Fibroblast of mammary gland (primary cell): ENCODE measurements around the gene GRK6.

Experiments used
- DNase-seq: peaks from one replicate; pipeline ENCODE4 v3.0.0-alpha.2; 2010; ENCODE audit warnings: low read depth
- H3K4me3 ChIP-seq: 2 replicates; pipeline ENCODE4 v1.5.1; 2011; ENCODE audit warnings: low read depth, mild to moderate bottlenecking, low read length, moderate library complexity; ENCODE audit not compliant: control insufficient read depth
- TF ChIP-seq, protein P1 (sequence below): conservative IDR thresholded peaks from 2 replicates; pipeline ENCODE4 v1.5.1; 2011; ENCODE audit warnings: low read depth, low read length, inconsistent platforms; ENCODE audit not compliant: control insufficient read depth, insufficient read depth

Gene GRK6

DNA sequence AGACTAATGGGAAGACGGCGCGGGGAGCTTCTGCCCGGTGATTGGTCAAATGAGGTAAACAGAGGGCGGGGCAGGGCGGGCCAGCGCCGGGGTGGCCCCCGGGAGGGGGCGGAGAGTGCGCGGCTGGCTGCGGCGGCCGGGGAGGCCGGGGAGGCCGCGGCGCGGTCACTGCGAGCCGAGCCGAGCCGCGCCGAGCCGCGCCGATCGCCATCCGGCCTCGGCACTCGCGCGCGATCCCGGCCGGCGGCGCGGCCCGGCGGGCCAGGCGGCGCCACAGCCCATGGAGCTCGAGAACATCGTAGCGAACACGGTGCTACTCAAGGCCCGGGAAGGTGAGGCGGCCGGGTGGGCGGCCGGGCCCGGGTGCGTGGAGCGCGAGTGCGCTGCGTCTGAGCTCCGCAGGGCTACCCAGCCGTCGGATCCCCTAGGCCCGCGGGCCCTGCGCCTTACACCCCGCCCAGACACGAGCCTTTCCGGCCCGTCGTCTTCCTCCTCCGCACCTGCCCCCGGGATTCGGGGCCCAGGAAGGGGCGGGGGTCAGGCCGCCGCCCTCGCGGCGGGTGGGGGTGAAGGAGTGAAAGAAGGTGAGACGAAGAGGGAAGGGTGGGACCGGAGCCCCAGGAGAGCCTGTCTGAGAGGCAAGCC is at the start of gene GRK6:
TSS of gene GRK6 (plus strand) at position 111 of the 645 bp plus-strand sequence. CDS start at position 281, 170 bp downstream.
- TF ChIP-seq, protein P1, sequence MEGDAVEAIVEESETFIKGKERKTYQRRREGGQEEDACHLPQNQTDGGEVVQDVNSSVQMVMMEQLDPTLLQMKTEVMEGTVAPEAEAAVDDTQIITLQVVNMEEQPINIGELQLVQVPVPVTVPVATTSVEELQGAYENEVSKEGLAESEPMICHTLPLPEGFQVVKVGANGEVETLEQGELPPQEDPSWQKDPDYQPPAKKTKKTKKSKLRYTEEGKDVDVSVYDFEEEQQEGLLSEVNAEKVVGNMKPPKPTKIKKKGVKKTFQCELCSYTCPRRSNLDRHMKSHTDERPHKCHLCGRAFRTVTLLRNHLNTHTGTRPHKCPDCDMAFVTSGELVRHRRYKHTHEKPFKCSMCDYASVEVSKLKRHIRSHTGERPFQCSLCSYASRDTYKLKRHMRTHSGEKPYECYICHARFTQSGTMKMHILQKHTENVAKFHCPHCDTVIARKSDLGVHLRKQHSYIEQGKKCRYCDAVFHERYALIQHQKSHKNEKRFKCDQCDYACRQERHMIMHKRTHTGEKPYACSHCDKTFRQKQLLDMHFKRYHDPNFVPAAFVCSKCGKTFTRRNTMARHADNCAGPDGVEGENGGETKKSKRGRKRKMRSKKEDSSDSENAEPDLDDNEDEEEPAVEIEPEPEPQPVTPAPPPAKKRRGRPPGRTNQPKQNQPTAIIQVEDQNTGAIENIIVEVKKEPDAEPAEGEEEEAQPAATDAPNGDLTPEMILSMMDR = no peak
- peak within 1 kb of the TSS; percentile 64 for H3K4me3 ChIP-seq
- DNase-seq = peak; percentile 25

DNA sequence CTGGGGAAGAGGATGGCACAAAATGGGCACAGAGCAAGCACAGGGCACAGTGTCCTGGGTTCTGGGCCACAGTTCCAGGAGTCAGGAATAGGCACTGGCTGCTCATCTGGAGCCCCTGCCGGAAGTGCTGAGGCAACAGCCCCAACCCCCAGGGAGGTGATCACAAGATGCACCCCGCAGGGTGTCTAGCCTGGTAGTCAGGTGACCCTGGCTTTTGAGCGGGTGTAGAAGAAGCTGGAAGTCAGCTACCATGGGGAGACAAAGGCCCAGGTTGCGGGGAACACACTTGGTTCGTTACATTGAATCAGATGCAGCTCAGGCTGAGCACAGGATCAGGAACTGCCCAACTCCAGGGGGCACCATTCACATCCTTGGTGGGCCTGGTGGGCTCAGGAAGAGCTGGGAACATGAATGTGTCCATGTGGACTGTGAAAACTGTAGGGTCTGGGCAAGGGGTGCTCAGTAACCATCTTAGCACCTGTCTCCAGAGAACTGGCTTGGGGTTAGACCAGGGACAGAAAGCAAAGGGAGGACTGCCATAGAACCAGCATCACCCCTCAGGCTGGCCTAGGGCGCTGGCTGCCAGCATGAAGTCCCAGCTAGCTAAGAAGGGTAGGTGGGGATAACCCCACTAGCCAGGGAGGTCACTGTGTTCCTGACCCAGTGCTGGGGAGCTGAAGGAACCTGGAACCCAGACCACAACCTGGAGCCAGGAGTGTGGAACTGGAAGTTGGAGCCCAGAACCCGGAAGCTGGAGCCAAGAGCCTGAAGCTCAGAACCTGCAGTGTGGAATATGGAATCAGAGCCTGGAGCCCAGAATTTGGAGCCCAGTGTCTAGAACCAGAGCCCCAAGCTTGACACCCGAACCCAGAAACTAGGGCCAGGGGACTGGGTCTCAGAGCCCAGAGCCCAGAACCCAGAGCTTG is 48.4 kb upstream of the GRK6 start:
- TF ChIP-seq, protein P1 = no peak
- no peak overlapping the region for H3K4me3 ChIP-seq
- DNase-seq = no peak

DNA sequence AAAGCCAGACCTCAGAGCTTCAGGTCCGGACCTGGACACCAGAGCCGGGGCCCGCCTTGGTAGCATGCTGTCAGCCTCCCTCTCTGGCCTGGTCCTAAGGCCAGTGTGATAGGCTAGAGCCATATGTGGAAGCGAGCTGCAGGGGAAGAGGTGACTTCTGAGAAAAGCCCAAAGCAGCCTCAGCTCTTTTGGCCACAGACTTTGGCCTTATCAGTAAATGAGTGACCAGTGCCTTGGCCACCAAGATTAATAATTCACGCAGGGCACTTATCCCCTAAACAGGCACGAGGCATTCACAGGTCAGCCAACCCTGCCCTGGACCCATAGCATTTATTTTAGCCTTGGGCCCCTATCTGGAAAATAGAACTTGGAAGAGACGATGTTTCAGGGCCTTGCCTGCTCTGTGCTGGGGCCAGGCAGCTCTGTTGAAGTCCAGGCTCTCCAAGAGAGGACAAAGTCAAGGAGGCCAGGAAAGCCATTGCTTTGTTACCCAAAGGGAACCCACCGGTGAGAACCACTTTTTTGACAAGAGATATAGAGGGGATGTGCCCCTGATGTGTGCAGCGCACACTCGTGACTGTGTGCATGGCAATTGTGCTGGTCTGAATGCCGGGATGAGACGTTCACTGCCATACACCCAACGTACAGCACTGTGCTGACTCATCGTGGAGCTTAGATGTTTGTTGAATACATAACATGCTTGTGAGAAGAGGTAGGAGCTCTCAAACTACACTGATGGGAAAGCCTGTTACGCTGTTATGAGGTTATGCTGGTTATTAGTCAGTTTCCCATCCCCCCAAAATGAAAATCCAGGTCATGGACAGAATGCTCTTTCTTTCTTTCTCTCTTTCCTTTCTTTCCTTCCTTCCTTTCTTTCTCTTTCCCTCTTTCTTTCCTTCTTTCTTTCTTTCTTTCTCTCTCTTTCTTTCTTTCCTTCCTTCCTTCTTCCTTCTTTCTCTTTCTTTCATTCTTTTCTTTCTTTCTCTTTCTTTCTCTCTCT is 47.3 kb upstream of the GRK6 start:
- TF ChIP-seq, protein P1 = no peak
- H3K4me3 ChIP-seq = no peak overlapping the region
- peak; percentile 85 for DNase-seq

DNA sequence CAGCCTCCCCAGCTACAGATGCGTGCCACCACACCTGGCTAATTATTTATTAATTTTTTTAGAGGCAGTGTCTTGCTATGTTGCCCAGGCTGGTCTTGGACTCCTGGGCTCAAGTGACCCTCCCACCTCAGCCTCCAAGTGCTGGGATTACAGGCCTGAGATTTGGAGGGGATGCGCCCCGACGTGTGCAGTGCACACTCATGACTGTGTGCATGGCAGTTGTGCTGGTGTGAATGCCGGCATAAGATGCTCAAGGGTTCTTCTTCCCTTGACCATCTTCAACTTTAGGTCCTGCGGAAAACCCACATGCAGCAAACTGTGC is 45.7 kb upstream of the GRK6 start:
- TF ChIP-seq, protein P1 = no peak
- no peak overlapping the region for H3K4me3 ChIP-seq
- DNase-seq = no peak

DNA sequence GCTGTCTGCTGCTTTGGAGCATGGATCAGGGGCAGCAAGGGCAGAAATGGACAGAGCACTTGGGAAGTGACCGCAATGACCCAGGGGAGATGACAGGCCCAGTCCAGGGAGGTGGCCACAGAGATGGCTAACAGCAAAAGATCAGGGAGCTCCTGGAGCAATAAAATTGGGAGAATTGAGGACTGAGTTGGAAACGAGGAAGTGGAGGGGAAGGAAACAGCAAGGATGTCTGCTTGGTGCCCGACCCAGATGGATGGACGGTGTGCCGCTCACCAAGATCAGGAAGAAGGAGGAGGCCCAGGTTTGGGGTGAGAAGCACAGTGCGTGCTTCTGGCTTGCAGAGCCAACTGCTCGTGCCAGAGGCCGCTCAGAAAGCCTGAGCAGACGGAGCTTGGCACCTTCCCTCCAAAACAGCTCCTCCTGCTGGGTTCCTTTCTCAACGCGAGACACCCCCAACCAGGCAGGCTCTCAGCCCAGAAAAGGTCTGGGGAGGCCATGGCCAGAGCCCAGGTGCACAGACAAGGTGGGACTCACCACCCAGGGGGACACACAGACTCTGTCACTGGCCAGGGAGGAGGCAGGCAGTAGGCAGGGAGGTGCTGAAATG is 44.0 kb upstream of the GRK6 start:
- DNase-seq = peak; percentile 42
- TF ChIP-seq, protein P1 = peak; percentile 31

DNA sequence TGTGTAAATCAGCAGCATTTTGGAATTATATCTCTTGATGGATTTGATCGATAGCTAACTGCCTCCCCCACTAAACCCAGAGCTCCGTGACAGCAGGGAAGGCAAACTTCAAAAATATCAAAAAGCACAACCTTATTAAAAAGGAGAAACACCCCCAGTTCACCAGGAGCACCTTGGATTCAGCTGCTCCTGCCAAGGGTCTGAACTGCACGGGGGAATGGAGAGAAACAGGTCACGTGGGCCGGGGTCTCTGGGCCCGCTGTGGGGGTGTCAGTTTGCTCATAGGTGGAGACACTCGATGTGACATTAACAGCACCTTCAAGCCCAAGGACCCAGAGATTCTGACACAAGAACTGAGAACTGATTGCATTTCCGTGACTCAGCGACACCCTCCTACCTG is 43.3 kb upstream of the GRK6 start:
- no peak overlapping the region for H3K4me3 ChIP-seq
- TF ChIP-seq, protein P1 = no peak
- no peak for DNase-seq

More for the DNA sequence above, 44.0 kb upstream of the GRK6 start:
- no peak overlapping the region for H3K4me3 ChIP-seq
